ENCODE measurements around the gene LRRC4C. TPM values are rescaled to one million over a fixed set of nuclear protein-coding genes. Genes with fewer than 3 reads are reported as not detected.
"Not testable (repeated sequence)": the region's sequence is repeated elsewhere in the genome, so short reads cannot be mapped to it uniquely, and the experiment has no call there.

LRRC4C gene
- total RNA-seq, 6 experiments from 2014 or later = not detected

DNA sequence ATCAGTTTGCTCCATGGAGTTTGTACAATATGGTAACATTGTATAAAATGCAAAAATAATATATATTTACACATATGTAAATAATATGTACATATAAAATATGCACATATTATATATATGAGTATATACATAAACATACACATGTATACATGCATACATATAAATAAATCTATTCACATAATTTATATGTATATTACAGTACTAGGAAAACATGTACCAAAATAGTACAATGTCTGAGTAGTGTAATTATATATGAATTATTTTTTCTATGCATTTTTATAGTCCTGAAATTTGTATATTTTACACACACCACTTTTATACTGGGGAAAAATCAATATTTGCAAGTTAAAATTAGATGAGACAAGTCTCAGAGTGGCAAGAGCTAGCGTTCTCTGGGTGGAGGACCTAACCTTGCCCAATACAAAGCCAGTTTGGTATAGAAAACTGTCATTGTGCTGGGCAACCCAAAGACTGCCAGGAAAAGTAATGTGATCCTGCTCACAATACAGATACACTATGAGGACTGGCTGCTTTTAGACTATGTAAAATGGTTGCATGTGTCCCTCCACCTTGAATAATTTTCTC lies 889.4 kb downstream of the LRRC4C start:
- DNase-seq = no peak
- Mint-ChIP-seq H3K4me3 (no peak overlapping the region), H3K27me3 (ENCODE audit: insufficient read depth) (0 out of 2 replicates have a peak, but pooled peaks cover 2% of the 10 kb centered on the region), H3K9me3 (no peaks in the 10 kb centered on the region; the same call in 1 of the 2 replicates), H3K27ac (no peak overlapping the region), H3K36me3 (ENCODE audit: low read depth) (no peaks in the 10 kb centered on the region), H3K4me1 (ENCODE audit: low read depth) (no peaks in the 10 kb centered on the region)
- TF ChIP-seq CTCF (IDR thresholded peaks at IDR 0.05) = no peak

GRCh38 chr11:40567392-40567791 lies 892.1 kb downstream of the LRRC4C start:
- H3K4me3 Mint-ChIP-seq = no peak overlapping the region
- no peaks in the 10 kb centered on the region for H3K36me3 Mint-ChIP-seq (ENCODE audit: low read depth)
- no peak for TF ChIP-seq CTCF (IDR thresholded peaks at IDR 0.05)
- H3K4me1 Mint-ChIP-seq (ENCODE audit: low read depth) = no peaks in the 10 kb centered on the region
- no peaks in the 10 kb centered on the region; the same call in 1 of the 2 replicates for H3K9me3 Mint-ChIP-seq
- DNase-seq = no peak
- H3K27me3 Mint-ChIP-seq (ENCODE audit: insufficient read depth) = peaks cover 2% of the 10 kb centered on the region; the same call in 1 of the 2 replicates
- H3K27ac Mint-ChIP-seq = no peak overlapping the region

GRCh38 chr11:40544162-40544561 lies 915.3 kb downstream of the LRRC4C start:
- no peaks in the 10 kb centered on the region for H3K36me3 Mint-ChIP-seq (ENCODE audit: low read depth)

DNA sequence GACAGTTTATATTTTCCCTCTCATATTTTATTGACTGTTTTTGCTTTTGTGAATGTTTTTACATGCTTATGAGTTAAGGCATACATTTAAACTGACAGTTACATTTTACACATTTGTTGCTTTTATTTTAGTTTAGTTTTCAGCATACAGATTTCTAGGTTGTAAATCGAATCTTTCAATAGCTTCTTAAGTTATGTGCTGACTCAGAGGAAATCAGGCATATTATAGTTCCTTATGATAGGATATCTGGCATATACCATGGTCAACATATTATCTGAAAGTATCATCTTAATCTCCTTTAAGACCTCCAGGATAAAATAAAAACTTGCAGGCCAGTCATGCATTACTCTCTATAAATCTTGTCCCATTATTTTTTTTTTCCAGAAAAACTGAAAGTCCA lies 916.6 kb downstream of the LRRC4C start:
- TF ChIP-seq CTCF (IDR thresholded peaks at IDR 0.05) = no peak
- H3K4me1 Mint-ChIP-seq (ENCODE audit: low read depth) = no peaks in the 10 kb centered on the region
- no peaks in the 10 kb centered on the region for H3K36me3 Mint-ChIP-seq (ENCODE audit: low read depth)
- H3K4me3 Mint-ChIP-seq = no peak overlapping the region
- no peaks in the 10 kb centered on the region; the same call in 1 of the 2 replicates for H3K27me3 Mint-ChIP-seq (ENCODE audit: insufficient read depth)
- H3K27ac Mint-ChIP-seq = no peak overlapping the region
- peaks cover 5% of the 10 kb centered on the region; the same call in 1 of the 2 replicates for H3K9me3 Mint-ChIP-seq
- DNase-seq = no peak

More at GRCh38 chr11:40544162-40544561, 915.3 kb downstream of the LRRC4C start:
- H3K4me3 Mint-ChIP-seq = no peak overlapping the region
- H3K4me1 Mint-ChIP-seq (ENCODE audit: low read depth) = no peaks in the 10 kb centered on the region
- DNase-seq = no peak
- TF ChIP-seq CTCF (IDR thresholded peaks at IDR 0.05) = no peak
- no peaks in the 10 kb centered on the region; the same call in 1 of the 2 replicates for H3K27me3 Mint-ChIP-seq (ENCODE audit: insufficient read depth)
- no peaks in the 10 kb centered on the region; the same call in 1 of the 2 replicates for H3K9me3 Mint-ChIP-seq
- H3K27ac Mint-ChIP-seq = no peak overlapping the region

- TF ChIP-seq CTCF (IDR thresholded peaks at IDR 0.05) = no peak
- Mint-ChIP-seq H3K4me1 (ENCODE audit: low read depth) (no peaks in the 10 kb centered on the region), H3K27ac (no peak overlapping the region), H3K36me3 (ENCODE audit: low read depth) (no peaks in the 10 kb centered on the region), H3K9me3 (peaks cover 5% of the 10 kb centered on the region; the same call in 1 of the 2 replicates), H3K4me3 (no peak overlapping the region), H3K27me3 (ENCODE audit: insufficient read depth) (no peaks in the 10 kb centered on the region; the same call in 1 of the 2 replicates)
- no peak for DNase-seq
Observed at GRCh38 chr11:40537734-40538133, 921.7 kb downstream of the LRRC4C start.

- H3K27me3 Mint-ChIP-seq (ENCODE audit: insufficient read depth); H3K27ac Mint-ChIP-seq; H3K4me3 Mint-ChIP-seq; H3K9me3 Mint-ChIP-seq; H3K36me3 Mint-ChIP-seq (ENCODE audit: low read depth); DNase-seq; H3K4me1 Mint-ChIP-seq (ENCODE audit: low read depth): not testable (repeated sequence)
Observed at GRCh38 chr11:40522080-40522479, 937.4 kb downstream of the LRRC4C start.
